COR-L47 (cell line): ENCODE results near the gene ATP1B4.

Source experiments
- DNase-seq: peaks from one replicate; lab custom pipeline; 2025; lab: John Stamatoyannopoulos, UW

The ATP1B4 gene

DNA sequence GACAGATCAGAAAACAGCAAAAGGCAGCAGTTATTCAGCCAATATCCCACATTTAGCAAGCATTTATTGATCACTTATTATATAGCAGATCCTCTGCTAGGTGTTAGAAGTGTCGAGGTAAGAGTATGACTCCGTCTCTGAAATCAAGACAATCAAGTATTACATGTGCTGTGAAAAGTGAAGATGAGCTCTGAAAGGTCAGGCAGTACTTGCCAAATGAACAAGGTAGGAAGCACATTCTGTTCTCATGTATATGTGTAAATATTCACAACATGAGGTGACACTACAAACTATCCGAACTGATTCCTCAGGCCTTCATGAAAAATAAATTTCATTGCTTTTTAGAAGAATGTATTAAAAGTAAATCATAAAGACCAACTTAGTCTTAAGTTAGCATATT lies 15.3 kb downstream of the ATP1B4 start:
- DNase-seq, result no peak

DNA sequence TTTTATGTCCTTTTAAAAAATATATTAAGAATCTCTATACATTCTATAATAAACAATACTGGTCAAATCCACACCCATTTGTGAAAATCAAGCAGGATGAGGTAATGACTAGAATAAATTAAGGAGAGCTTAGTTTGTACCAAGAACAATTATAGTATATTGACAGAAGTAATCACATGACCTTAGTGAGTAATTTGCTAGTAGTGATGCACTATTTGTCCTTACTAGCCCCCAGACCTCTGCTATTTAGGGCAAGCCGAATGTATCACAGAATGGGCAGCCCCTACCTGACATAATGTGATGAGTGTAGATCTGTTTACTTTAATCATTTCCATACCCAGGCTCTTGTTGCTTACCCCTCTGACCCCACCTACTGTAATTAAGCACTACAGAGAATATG lies 15.8 kb downstream of the ATP1B4 start:
- peak; percentile 1 for DNase-seq

DNA sequence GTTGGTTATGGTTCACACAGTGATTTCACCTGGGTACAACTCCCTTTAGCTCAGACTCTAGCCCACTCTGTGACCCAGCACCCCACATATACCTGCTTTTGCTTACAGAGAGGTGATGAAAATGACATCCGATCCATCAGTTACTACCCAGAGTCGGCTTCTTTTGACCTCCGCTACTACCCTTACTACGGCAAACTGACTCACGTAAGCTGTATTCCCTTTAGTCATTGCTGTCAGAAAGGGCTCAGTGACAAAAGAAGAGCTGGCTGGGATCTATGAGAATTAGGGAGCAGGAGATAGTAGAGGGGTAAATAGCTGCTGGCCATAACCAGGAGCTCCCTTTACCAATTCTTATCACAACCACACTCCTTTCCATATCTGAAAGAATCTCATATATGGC lies 16.7 kb downstream of the ATP1B4 start:
- no peak for DNase-seq

DNA sequence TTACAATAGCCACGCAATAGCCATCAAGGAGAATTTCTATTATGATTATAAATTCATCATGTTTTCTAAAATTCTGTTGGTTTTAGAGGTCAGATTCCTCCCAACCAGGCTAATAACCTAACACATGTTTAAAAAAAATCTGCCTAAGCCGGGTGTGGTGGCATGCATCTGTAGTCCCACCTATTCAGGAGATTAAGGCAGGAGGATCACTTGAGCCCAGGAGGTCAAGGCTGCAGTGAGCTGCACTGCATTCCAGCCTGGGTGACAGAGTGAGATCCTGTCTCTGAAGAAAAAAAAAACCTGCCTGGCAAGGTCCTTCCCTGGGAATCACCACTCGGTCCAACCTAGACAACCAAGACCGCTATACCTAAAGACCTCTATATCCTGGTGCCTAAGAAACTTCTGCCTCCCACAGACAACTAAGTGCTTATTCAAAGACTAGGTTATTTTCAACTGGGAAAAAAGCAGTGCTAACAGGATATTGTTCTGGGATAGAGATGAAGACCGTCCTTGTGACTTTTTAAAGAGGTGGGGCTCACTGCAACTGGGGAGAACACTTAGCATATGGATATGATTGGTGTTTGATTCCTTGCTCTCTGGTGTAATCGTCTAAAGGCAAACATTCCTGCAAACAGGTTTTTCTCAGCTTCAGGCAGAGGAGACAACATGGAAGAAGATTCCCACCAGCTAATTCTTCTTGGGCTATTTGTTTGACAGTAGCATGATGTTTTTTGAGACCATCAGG lies 18.2 kb downstream of the ATP1B4 start:
- DNase-seq, result no peak

DNA sequence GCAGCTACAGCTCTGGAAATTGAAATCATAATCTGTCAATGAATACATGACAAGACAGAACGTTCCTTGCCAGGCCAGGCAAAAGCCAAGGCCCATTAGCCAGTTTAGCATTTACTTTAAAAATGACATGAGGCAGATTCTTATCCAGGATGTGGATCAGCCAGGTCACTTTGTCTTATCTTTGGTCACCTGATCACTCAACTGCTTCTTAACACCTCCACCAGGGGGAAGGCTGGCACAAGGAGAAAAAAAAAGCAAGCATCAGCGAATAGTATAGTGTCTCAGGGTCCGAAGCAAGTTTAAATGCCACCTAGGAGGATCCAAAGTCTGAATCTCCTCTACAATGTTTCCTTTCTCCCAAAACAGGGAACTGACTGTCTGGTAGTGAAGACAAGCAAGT lies 18.8 kb downstream of the ATP1B4 start:
- DNase-seq, result peak; percentile 0

DNA sequence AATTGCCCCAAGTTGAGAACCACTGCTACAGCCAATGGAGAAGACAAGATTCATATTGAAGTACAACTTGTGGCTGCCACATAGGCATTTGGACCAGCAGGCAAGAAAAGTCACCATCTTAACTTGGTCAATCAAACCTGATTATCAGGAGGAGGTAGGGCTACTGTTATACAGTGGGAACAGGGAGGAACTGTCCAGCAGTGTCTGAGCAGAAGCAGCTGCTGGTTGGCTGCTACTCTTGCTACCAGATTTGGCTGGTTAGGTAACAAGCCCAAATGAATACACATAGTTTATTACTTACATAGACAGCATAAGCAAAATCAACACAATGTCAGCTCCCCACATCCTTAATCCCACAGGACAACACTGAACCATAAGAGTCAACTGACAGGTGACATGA lies 39.4 kb downstream of the ATP1B4 start:
- DNase-seq, result no peak

DNA sequence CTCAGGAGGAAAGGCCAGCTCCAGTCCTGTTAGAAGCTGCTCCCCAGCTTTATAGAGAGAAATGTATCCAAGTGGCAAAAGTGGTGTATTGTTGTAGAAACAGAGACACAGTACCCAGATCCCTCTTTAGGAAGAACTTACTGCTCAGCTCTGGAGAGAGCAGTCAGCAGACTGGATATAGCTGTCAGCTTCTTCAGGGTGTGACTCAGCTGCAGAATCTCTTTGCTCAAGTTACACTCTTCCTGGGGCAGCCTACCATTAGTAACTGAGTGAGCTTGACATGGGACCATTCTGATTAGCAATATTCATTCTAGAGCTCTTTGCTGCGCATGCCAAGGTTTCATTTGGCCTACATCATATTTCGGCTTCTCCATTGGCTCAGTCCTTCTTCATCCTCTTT lies 40.5 kb downstream of the ATP1B4 start:
- DNase-seq, result no peak

DNA sequence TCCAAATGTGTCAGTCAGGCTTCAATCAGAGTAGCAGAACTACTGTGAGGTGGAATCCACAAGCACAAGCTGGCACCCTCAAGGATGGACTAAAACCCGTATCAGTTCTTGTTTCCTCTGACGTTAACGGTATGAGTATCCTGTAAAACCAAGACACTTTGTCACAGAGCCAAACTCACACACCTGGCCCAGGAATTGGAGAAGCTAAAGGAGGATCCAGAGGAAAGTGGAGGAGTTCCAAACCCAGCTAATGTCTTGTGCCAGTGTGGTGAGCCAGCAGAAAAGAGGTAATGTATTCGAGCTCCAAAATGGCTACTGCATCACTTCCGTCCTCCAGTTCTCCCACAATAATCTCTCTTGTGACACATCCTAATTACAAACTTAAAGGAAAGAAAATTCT lies 44.7 kb downstream of the ATP1B4 start:
- DNase-seq, result no peak

DNA sequence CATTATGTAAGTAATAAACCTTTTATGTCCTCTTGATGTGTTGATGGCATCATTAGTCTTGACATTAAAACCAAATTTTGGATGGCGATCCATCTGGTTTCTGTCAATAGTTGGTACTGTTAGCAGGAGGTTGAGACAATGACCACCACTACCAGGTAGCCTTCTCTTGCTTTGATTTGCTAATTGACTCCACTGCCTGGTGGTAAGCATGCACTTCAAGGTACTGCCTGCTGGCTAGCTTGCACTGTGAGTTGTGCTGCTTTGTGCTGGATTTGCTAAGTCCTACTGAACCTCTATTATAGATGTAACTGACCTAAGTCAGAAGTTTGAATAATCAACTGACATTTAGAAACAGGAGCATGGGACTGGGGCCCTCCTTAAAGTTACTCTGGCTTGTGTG lies 46.3 kb downstream of the ATP1B4 start:
- DNase-seq, result no peak

DNA sequence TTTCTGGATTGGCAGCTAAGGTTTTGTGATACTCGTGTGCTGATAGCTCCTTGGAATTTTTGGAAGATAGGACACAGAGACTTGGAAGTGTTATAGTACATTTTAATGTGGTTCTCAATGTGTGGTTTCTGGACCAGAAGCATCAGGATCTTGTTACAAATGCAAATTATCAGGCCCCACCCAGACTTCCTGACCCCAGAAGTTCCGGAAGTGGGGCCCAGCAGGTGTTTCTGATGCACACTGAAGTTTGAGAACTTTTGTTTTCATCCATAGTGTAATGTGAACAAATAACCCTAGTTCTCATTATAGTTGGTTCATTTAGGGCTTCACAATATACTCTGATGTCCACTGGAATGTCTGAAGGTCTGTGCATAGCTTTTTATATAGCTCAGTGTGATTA lies 57.6 kb downstream of the ATP1B4 start:
- no peak for DNase-seq

DNA sequence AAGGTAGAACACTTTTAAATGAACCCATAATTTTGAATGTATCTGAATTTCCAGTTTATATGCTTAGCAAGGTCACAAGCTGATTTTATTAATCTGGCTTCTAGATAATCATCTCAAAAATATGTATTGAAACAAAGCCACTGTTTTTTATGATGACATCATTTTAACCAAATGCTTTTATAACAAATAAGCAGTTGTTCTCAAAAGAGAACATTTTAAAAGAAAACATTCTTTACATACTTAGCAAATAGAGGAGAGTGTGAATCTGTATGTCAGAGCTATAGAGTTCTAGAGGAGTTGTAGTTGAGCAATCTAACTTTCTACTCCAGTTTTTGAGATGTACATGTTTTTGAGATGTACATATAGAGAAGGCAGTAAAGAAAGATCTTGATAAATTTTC lies 64.7 kb downstream of the ATP1B4 start:
- DNase-seq, result no peak

DNA sequence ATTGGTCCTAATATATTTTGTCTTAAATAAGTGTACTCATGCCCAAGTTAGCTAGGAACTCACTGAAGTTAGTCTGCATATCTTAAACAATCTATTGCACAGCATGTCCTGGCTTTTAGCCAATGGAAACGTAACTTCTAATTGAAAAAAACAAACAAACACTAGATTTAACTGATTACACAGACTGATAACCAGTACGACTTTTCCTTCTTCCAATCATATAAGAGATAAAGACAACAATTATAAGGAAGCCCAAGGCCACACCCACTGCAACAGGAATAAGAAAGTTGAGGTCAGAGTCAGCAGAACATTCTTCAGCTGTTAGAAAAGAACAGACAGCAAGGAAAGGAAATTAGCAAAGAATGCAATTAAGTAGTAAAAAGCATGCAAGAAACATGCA lies 66.4 kb downstream of the ATP1B4 start:
- DNase-seq, result no peak

DNA sequence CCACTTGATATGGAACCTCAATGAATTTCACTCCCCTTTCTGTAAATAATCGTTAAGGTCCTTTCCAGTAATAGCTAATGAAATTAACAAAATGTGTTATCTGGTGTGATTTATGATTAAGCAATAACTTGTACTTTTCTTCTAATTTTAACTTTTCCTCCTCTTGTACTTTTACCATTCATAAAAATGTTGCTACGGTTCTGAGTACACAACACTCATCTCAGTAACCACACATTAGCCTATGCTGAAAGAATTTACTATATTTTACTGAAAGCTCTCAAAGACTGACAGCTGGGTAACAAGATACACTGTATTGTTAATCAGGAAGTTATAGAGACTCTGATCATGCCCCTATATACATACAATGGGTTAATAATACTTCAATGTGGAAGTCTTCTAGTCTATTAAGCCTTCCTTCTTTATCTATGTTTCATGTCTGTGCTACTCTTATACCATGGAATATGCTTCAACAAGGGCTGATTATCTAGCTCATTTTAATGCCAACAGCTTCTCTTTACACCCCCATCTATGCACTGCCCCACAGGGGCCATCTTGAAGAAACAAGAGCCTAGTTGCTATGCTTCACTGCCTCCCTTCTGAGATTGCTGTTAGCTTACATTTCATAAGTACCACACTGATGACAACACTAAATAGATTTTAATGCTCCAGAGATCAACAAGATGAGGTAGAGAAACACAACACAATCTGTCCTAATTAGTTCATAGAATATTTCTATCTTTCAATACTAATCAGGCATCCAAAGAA lies 68.1 kb downstream of the ATP1B4 start:
- no peak for DNase-seq
